GM23338 (cell line): ENCODE results near the gene C1orf185.

Experiments
- CTCF ChIP-seq, 2 experiments: fragments of 200-600 bp in 1 of 2; sonication (generic) in 1 of 2; conservative IDR thresholded peaks; 2 replicates each; pipeline versions ENCODE4 v1.5.1 to v1.6.1; 2016 to 2017; ENCODE audit warnings: antibody characterized with exemption in 2 of 2, low read depth in 2 of 2, mild to moderate bottlenecking in 2 of 2, moderate library complexity in 1 of 2
- EZH2phosphoT487 ChIP-seq: fragments of 200-600 bp; sonication (generic); IDR thresholded peaks from one replicate; pipeline ENCODE4 v1.8.1; 2018; ENCODE audit warnings: antibody characterized with exemption; ENCODE audit not compliant: unreplicated experiment

DNA sequence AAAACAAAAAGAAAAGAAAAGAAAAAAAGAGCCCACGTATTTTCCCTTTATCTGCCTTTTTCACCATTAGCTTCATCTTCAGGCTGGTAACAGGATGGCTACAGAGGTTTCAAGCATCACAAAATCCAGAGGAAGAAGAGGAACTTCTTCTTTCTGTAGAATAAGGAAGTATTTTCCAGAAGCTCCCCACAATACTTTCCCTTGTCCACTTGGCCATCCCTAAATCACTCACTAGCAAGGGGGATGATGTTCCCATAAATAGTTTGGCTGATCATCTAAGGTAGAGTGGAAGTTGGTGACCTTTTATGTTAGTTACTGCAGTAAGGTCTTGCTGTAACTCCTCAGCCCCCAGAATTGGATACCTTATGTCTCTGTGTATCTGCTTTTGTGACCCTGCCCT is 88.9 kb downstream of the C1orf185 start:
- TF ChIP-seq CTCF (conservative IDR thresholded peaks at IDR 0.05; ENCODE audit: low read depth in 2 of 2) (no peak), EZH2phosphoT487 (no peak)
